Astrocyte of the spinal cord (primary cell): Measurements from ENCODE around the gene CDKN1B.

Experiments used
- DNase-seq: peaks from one replicate; pipeline ENCODE4 v3.0.0; 2011; ENCODE audit warnings: low read depth, low spot score
- H3K4me3 ChIP-seq: 2 replicates; pipeline ENCODE4 v1.5.1; 2011; ENCODE audit warnings: low read depth, mild to moderate bottlenecking, low read length, moderate library complexity
- CTCF ChIP-seq: IDR thresholded peaks from 2 replicates; pipeline ENCODE4 v1.5.1; 2012; ENCODE audit warnings: low read depth, mild to moderate bottlenecking, low read length, inconsistent platforms
- in situ Hi-C: cut with HindIII; loops from 2 replicates; pipeline ENCODE4 v1.10.0; 2017; ENCODE audit warnings: low sequenced_read_pairs

CDKN1B gene

GRCh38 chr12:12681061-12681765, 36.0 kb upstream of the CDKN1B start:
- no peak overlapping the region for H3K4me3 ChIP-seq
- DNase-seq, result no peak
- no peak for TF ChIP-seq CTCF
- in situ Hi-C loops, result no loop called here

DNA sequence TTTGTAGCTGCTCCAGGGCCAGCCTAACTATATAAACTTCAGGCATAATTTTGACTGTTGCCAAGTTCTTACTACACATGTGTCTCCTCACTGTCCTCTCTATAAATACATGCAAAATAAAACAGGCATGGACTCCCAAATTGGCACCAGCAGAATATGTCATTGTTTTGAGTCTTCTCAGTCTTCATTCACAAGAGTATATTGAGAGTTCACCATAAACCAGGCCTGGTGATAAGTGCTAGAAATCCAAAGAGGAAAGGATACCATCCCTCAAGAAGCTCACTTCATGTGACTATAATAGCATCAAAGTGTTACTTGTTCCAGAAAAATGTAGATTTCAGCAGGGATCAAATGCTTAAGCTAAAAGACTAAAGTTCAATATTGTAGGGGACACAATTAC, 34.9 kb upstream of the CDKN1B start:
- no peak for TF ChIP-seq CTCF
- in situ Hi-C loops, result no loop called here
- H3K4me3 ChIP-seq, result no peak overlapping the region
- DNase-seq, result no peak

- DNase-seq, result no peak
- in situ Hi-C loops, result no loop called here
- no peak for TF ChIP-seq CTCF
- H3K4me3 ChIP-seq, result no peak overlapping the region
Observed at GRCh38 chr12:12683136-12683697, 34.0 kb upstream of the CDKN1B start.

- TF ChIP-seq CTCF, result no peak
- H3K4me3 ChIP-seq, result no peak overlapping the region
Observed at GRCh38 chr12:12683725-12684124, 33.4 kb upstream of the CDKN1B start.

DNA sequence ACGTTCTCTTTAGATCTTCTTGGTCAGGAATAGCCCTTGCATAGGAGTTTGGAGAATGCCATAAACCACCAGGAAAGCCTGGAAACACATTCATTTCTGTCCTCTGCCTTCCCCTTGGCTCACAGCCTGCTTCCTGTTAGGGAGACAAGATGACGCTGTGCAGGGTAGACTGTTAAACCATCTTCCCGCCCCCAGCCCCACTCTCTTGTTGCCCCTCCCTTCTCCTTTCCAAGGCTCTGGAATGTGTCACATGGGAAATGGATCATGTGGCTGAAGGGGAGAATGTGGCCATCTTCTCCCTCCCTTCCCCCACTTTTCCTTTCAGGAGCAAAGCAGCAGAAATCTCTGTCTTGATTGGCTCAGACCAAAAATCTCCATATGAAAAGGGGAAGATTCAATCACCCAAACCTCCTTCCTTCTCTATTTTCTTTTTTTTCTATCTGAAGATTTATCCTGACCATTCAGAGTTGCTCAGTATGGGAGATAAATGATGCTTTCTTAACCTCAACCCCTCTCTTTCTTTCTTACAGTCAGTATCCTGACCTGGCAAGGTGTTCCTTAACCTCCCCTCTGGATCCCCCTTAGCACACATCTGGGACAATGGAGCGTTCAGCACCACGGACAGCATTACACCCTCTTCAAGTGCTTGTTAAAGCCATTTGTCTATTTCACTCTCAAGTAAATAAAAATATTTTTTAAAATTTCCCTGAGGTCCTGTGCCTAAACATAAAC, 32.6 kb upstream of the CDKN1B start:
- DNase-seq, result peak; percentile 44
- no peak for TF ChIP-seq CTCF
- H3K4me3 ChIP-seq, result no peak overlapping the region
- in situ Hi-C loops, result no loop called here

More at GRCh38 chr12:12683725-12684124, 33.4 kb upstream of the CDKN1B start:
- DNase-seq, result no peak
- in situ Hi-C loops, result no loop called here

GRCh38 chr12:12685305-12685704, 31.9 kb upstream of the CDKN1B start:
- TF ChIP-seq CTCF, result no peak
- no peak for DNase-seq
- H3K4me3 ChIP-seq, result no peak overlapping the region
- in situ Hi-C loops, result no loop called here
